HG03432 (cell line): ENCODE data around the gene GLTPD2.
A peak's percentile ranks its signal among the peaks of the same experiment; 100 is the strongest.

Experiments
- ATAC-seq: cut with Tn5 transposase; IDR thresholded peaks from one replicate; pipeline ENCODE4 v1.9.1; 2021; ENCODE audit warnings: mild to moderate bottlenecking, moderate library complexity; ENCODE audit not compliant: unreplicated experiment

The GLTPD2 gene

GRCh38 chr17:4788807-4789700 is at the start of gene GLTPD2:
TSS of gene GLTPD2 (plus strand) at chr17:4788964. CDS start at chr17:4789012, 48 bp downstream.
- no peak for ATAC-seq

GRCh38 chr17:4739122-4740024 is 49.4 kb upstream of the GLTPD2 start, which contains the start of the genes CXCL16 and ZMYND15:
TSS of gene CXCL16 (minus strand) at chr17:4739928. CDS start at chr17:4739339, 589 bp downstream.
TSS of gene ZMYND15 (plus strand) at chr17:4739833. CDS start at chr17:4740549, 716 bp downstream.
- peak; percentile 65 for ATAC-seq

- no peak for ATAC-seq
Observed at GRCh38 chr17:4740025-4740351, 48.8 kb upstream of the GLTPD2 start.

GRCh38 chr17:4740584-4740983 is 48.2 kb upstream of the GLTPD2 start:
- no peak for ATAC-seq

- no peak for ATAC-seq
Observed at GRCh38 chr17:4741544-4741943, 47.2 kb upstream of the GLTPD2 start.

GRCh38 chr17:4742133-4742532 is 46.6 kb upstream of the GLTPD2 start:
- ATAC-seq, result no peak

- no peak for ATAC-seq
Observed at GRCh38 chr17:4742629-4743028, 46.1 kb upstream of the GLTPD2 start.

GRCh38 chr17:4743216-4743615 is 45.5 kb upstream of the GLTPD2 start:
- no peak for ATAC-seq

GRCh38 chr17:4743898-4744297 is 44.9 kb upstream of the GLTPD2 start:
- no peak for ATAC-seq

GRCh38 chr17:4744999-4745969 is 43.5 kb upstream of the GLTPD2 start:
- ATAC-seq, result no peak

- ATAC-seq, result no peak
Observed at GRCh38 chr17:4747847-4748246, 40.9 kb upstream of the GLTPD2 start.

- no peak for ATAC-seq
Observed at GRCh38 chr17:4748686-4749085, 40.1 kb upstream of the GLTPD2 start.

GRCh38 chr17:4750606-4751005 is 38.2 kb upstream of the GLTPD2 start:
- ATAC-seq, result no peak

GRCh38 chr17:4751932-4752331 is 36.8 kb upstream of the GLTPD2 start:
- ATAC-seq, result no peak

- no peak for ATAC-seq
Observed at GRCh38 chr17:4753392-4753791, 35.4 kb upstream of the GLTPD2 start.

- ATAC-seq, result no peak
Observed at GRCh38 chr17:4759776-4760236, 29.0 kb upstream of the GLTPD2 start.

GRCh38 chr17:4764595-4764994 is 24.2 kb upstream of the GLTPD2 start:
- no peak for ATAC-seq

GRCh38 chr17:4766201-4766600 is 22.6 kb upstream of the GLTPD2 start:
- ATAC-seq, result no peak

GRCh38 chr17:4766723-4767122 is 22.0 kb upstream of the GLTPD2 start:
- no peak for ATAC-seq

GRCh38 chr17:4768298-4768697 is 20.5 kb upstream of the GLTPD2 start:
- no peak for ATAC-seq
